SK-N-SH (cell line): ENCODE results near the gene IQGAP1. TPM values are rescaled to one million over a fixed set of nuclear protein-coding genes. Genes with fewer than 3 reads are reported as not detected.

Experiments used
- CTCF ChIA-PET: fragments of 300-600, 350-600 bp; formaldehyde crosslinking; extraction: SDS; loops from one replicate; lab custom pipeline; 2021; lab: Yijun Ruan, JAX
- POLR2A ChIA-PET: fragments of 350-600 bp; sonication (Branson Sonifier 250); formaldehyde crosslinking; extraction: SDS; loops from one replicate; lab custom pipeline; 2020; ENCODE audit warnings: antibody characterized with exemption, inconsistent platforms; lab: Yijun Ruan, JAX
- DNase-seq: peaks from one replicate; pipeline ENCODE4 v3.0.0; 2012
- H2AFZ ChIP-seq: fragments of 200-600 bp; sonication (generic); 2 replicates; pipeline ENCODE4 v1.8.1; 2016; ENCODE audit warnings: antibody characterized with exemption, mild to moderate bottlenecking, low read depth
- H3F3A ChIP-seq: fragments of 200-600 bp; sonication (generic); replicated peaks from 2 replicates; pipeline ENCODE3; 2016; ENCODE audit warnings: antibody characterized with exemption, mild to moderate bottlenecking; ENCODE audit not compliant: insufficient read depth
- H3K27ac ChIP-seq, 2 experiments: fragments of 200-500 bp in 1 of 2; fragments of 200-600 bp in 1 of 2; sonication (Bioruptor generic) in 1 of 2; sonication (generic), shearing (Covaris generic) in 1 of 2; 2 replicates each; pipeline versions ENCODE4 v1.5.1 to v1.6.1; 2014 to 2016; ENCODE audit warnings: low read depth in 2 of 2, inconsistent platforms in 1 of 2, low read length in 1 of 2, mild to moderate bottlenecking in 1 of 2, mixed read lengths in 1 of 2
- H3K27me3 ChIP-seq: fragments of 200-600 bp; sonication (generic), shearing (Covaris generic); 2 replicates; pipeline ENCODE4 v1.6.1; 2016; ENCODE audit warnings: mixed run types; ENCODE audit not compliant: insufficient read depth
- H3K36me3 ChIP-seq, 2 experiments: fragments of 200-500 bp in 1 of 2; fragments of 200-600 bp in 1 of 2; sonication (Bioruptor generic) in 1 of 2; sonication (generic) in 1 of 2; replicated peaks in 1 of 2; 2 replicates each; pipeline versions ENCODE3 to v1.5.1; 2014 to 2016; ENCODE audit warnings: low read length in 1 of 2, mild to moderate bottlenecking in 1 of 2; ENCODE audit not compliant: insufficient read depth in 2 of 2, control insufficient read depth in 1 of 2
- H3K4me1 ChIP-seq, 2 experiments: fragments of 200-500 bp in 1 of 2; fragments of 200-600 bp in 1 of 2; sonication (Bioruptor generic) in 1 of 2; sonication (generic), shearing (Covaris generic) in 1 of 2; 2 replicates each; pipeline versions ENCODE4 v1.5.1 to v1.6.1; 2014 to 2016; ENCODE audit warnings: low read depth in 1 of 2, low read length in 1 of 2, mixed run types in 1 of 2; ENCODE audit not compliant: insufficient read depth in 2 of 2, control insufficient read depth in 1 of 2
- H3K4me2 ChIP-seq: fragments of 200-600 bp; sonication (generic), shearing (Covaris generic); 2 replicates; pipeline ENCODE4 v1.6.1; 2017; ENCODE audit warnings: mixed run types
- H3K4me3 ChIP-seq, 2 experiments: fragments of 200-500 bp in 1 of 2; fragments of 200-600 bp in 1 of 2; sonication (Bioruptor generic) in 1 of 2; sonication (generic), shearing (Covaris generic) in 1 of 2; 2 replicates each; pipeline versions ENCODE4 v1.5.1 to v1.8.1; 2014 to 2016; ENCODE audit warnings: low read depth in 2 of 2, inconsistent platforms in 1 of 2, low read length in 1 of 2, mild to moderate bottlenecking in 1 of 2, mixed read lengths in 1 of 2, moderate library complexity in 1 of 2
- H3K79me2 ChIP-seq: fragments of 200-600 bp; sonication (generic); 2 replicates; pipeline ENCODE4 v1.8.1; 2017; ENCODE audit warnings: mild to moderate bottlenecking; ENCODE audit not compliant: insufficient read depth
- H3K9ac ChIP-seq: fragments of 200-600 bp; sonication (generic); 2 replicates; pipeline ENCODE4 v1.6.1; 2017; ENCODE audit warnings: mixed run types
- H3K9me2 ChIP-seq: fragments of 200-600 bp; sonication (generic); 2 replicates; pipeline ENCODE4 v1.6.1; 2017; ENCODE audit warnings: mixed run types
- H3K9me3 ChIP-seq: fragments of 200-600 bp; sonication (generic); 2 replicates; pipeline ENCODE4 v1.6.1; 2017; ENCODE audit warnings: mixed run types, mild to moderate bottlenecking, moderate library complexity
- H4K20me1 ChIP-seq: fragments of 200-600 bp; sonication (generic); 2 replicates; pipeline ENCODE4 v1.6.1; 2017; ENCODE audit warnings: mild to moderate bottlenecking, mixed run types; ENCODE audit not compliant: insufficient read depth
- CHD2 ChIP-seq: fragments of 150-350 bp; IDR thresholded peaks from 2 replicates; pipeline ENCODE4 v1.6.1; 2018; ENCODE audit warnings: low read length; ENCODE audit not compliant: partially characterized antibody
- CTCF ChIP-seq: fragments of 200-600 bp; sonication (generic); IDR thresholded peaks from 2 replicates; pipeline ENCODE4 v1.6.1; 2017; ENCODE audit warnings: antibody characterized with exemption, mild to moderate bottlenecking, moderate library complexity
- ELF1 ChIP-seq: IDR thresholded peaks from 2 replicates; pipeline ENCODE4 v1.4.0; 2012
- EZH2phosphoT487 ChIP-seq: fragments of 200-600 bp; sonication (generic); IDR thresholded peaks from 2 replicates; pipeline ENCODE4 v1.6.1; 2017; ENCODE audit warnings: low read depth, mixed run types, mild to moderate bottlenecking, antibody characterized with exemption, moderate library complexity, borderline replicate concordance
- FOSL2 ChIP-seq: IDR thresholded peaks from 2 replicates; pipeline ENCODE4 v1.4.0; 2012; ENCODE audit warnings: low read depth, mild to moderate bottlenecking, moderate library complexity, borderline replicate concordance
- FOXJ3 ChIP-seq: sonication (generic); formaldehyde crosslinking; IDR thresholded peaks from 2 replicates; pipeline ENCODE4 v1.5.1; 2020; ENCODE audit warnings: mild to moderate bottlenecking, missing genetic modification reagents
- FOXM1 ChIP-seq: IDR thresholded peaks from 2 replicates; pipeline ENCODE4 v1.4.0; 2012; ENCODE audit warnings: low read depth, mild to moderate bottlenecking
- IRF3 ChIP-seq: fragments of 150-350 bp; IDR thresholded peaks from 2 replicates; pipeline ENCODE4 v1.6.1; 2016; ENCODE audit warnings: mild to moderate bottlenecking, low read depth, low read length
- MXI1 ChIP-seq: IDR thresholded peaks from 2 replicates; pipeline ENCODE4 v1.6.1; 2012; ENCODE audit warnings: mild to moderate bottlenecking, low read depth, low read length, improper control_type of control experiment
- PBX3 ChIP-seq: IDR thresholded peaks from 2 replicates; pipeline ENCODE4; 2012
- RAD21 ChIP-seq: IDR thresholded peaks from 2 replicates; pipeline ENCODE4 v1.6.1; 2012; ENCODE audit warnings: mild to moderate bottlenecking, low read length
- RCOR1 ChIP-seq: fragments of 150-350 bp; IDR thresholded peaks from 2 replicates; pipeline ENCODE4 v1.6.1; 2017; ENCODE audit warnings: antibody characterized with exemption, low read length
- SMC3 ChIP-seq: IDR thresholded peaks from 2 replicates; pipeline ENCODE4 v1.6.1; 2012; ENCODE audit warnings: low read depth, low read length, improper control_type of control experiment
- USF1 ChIP-seq: IDR thresholded peaks from 2 replicates; pipeline ENCODE4 v1.4.0; 2012; ENCODE audit warnings: low read depth, borderline replicate concordance
- USF2 ChIP-seq: fragments of 150-350 bp; IDR thresholded peaks from 2 replicates; pipeline ENCODE4 v1.6.1; 2017; ENCODE audit warnings: antibody characterized with exemption, low read length, low read depth, borderline replicate concordance
- YY1 ChIP-seq: IDR thresholded peaks from 2 replicates; pipeline ENCODE4 v1.4.0; 2012; ENCODE audit warnings: low read depth, mild to moderate bottlenecking
- ZBTB33 ChIP-seq: IDR thresholded peaks from 2 replicates; pipeline ENCODE4 v1.4.0; 2012; ENCODE audit warnings: low read depth, borderline replicate concordance
- WGBS: methylation state at CpG from one replicate; pipeline ENCODE4 v1.1.6; 2017; ENCODE audit warnings: low lambda C conversion rate; 5-methylcytosine and 5-hydroxymethylcytosine counted together
- polyA plus RNA-seq, 3 experiments: library from polyadenylated mRNA; depleted of rRNA; stranded (reverse); fragments of >200 nt; gene quantifications; 2 replicates each; pipeline ENCODE4 v1.2.3, GENCODE V29; 2012

Gene IQGAP1
- polyA plus RNA-seq, 1 of the 3 experiments (the other 2 are of a cell fraction), result 56.5 TPM

GRCh38 chr15:90470453-90470852 lies 82.4 kb downstream of the IQGAP1 start:
- Histone ChIP-seq H3K27me3 (no peaks in the 10 kb centered on the region), H3F3A (peaks cover 8% of the 10 kb centered on the region), H3K9me2 (no peaks in the 10 kb centered on the region), H3K4me3 (no peak overlapping the region), H3K9ac (no peak overlapping the region), H3K79me2 (peaks cover 17% of the 10 kb centered on the region), H4K20me1 (peaks cover 8% of the 10 kb centered on the region; the same call in 1 of the 2 replicates), H3K27ac (no peak overlapping the region), H3K9me3 (no peaks in the 10 kb centered on the region), H3K4me2 (no peak overlapping the region), H3K36me3 (peaks cover 32 to 70% of the 10 kb centered on the region in 2 experiments), H3K4me1 (peaks cover 0 to 8% of the 10 kb centered on the region in 2 experiments; a peak in 2 of 4 replicates), H2AFZ (no peak overlapping the region)
- WGBS, result 92% methylated on average over 1 of the region's 1 CpG
- TF ChIP-seq FOSL2, result no peak
- TF ChIP-seq CHD2, result no peak
- TF ChIP-seq ZBTB33, result no peak
- no peak for TF ChIP-seq FOXM1
- no peak for TF ChIP-seq YY1
- TF ChIP-seq ELF1, result no peak
- TF ChIP-seq USF2, result no peak
- no peak for TF ChIP-seq PBX3
- TF ChIP-seq RAD21, result no peak
- TF ChIP-seq IRF3, result no peak
- no peak for DNase-seq
- ChIA-PET POLR2A (interaction anchor here (0.6 kb wide), 1 partner anchor 99 kb away, joined by 3 read pairs; no protein-coding TSS in a partner anchor), CTCF (interaction anchor here (1.1 to 3.2 kb wide), 2 partner anchors 12 to 150 kb away, joined by 3 to 11 read pairs; no protein-coding TSS in a partner anchor)

- H3K27me3 ChIP-seq, result no peaks in the 10 kb centered on the region
- H3F3A ChIP-seq, result peaks cover 7% of the 10 kb centered on the region
- no peaks in the 10 kb centered on the region for H3K9me3 ChIP-seq
- peaks cover 14% of the 10 kb centered on the region for H3K79me2 ChIP-seq
- peaks cover 0 to 3% of the 10 kb centered on the region in 2 experiments; a peak in 2 of 4 replicates for H3K4me1 ChIP-seq
- no peak overlapping the region for H2AFZ ChIP-seq
- H3K27ac ChIP-seq, result no peak overlapping the region
- H3K4me2 ChIP-seq, result no peak overlapping the region
- H3K36me3 ChIP-seq, result peaks cover 32 to 73% of the 10 kb centered on the region in 2 experiments
- WGBS, result 99% methylated on average over 3 of the region's 3 CpGs
- ChIA-PET POLR2A (interaction anchor here (0.7 kb wide), 1 partner anchor 11 kb away, joined by 3 read pairs; no protein-coding TSS in a partner anchor), CTCF (interaction anchor here (0.6 to 3.2 kb wide), 2 partner anchors 11 to 66 kb away, joined by 3 to 11 read pairs; no protein-coding TSS in a partner anchor)
- H3K9me2 ChIP-seq, result no peaks in the 10 kb centered on the region
- no peak overlapping the region for H3K4me3 ChIP-seq
- DNase-seq, result no peak
- H4K20me1 ChIP-seq, result 0 out of 2 replicates have a peak, but pooled peaks cover 3% of the 10 kb centered on the region
- H3K9ac ChIP-seq, result no peak overlapping the region
- no peak for TF ChIP-seq SMC3
- no peak for TF ChIP-seq CTCF
- TF ChIP-seq USF1, result no peak
- TF ChIP-seq FOXJ3, result no peak
- no peak for TF ChIP-seq USF2
- TF ChIP-seq MXI1, result no peak
- TF ChIP-seq YY1, result no peak
- no peak for TF ChIP-seq EZH2phosphoT487
- TF ChIP-seq RCOR1, result no peak
- TF ChIP-seq ELF1, result no peak
- TF ChIP-seq CHD2, result no peak
Measured at GRCh38 chr15:90471126-90471525, 83.1 kb downstream of the IQGAP1 start.
